Sciatic nerve (tissue), 2 donors: ENCODE measurements around the gene SNTB2. TPM values are rescaled to one million over a fixed set of nuclear protein-coding genes. Genes with fewer than 3 reads are reported as not detected.
A peak's percentile ranks its signal among the peaks of the same experiment; 100 is the strongest.
"Not testable (repeated sequence)": the region's sequence is repeated elsewhere in the genome, so short reads cannot be mapped to it uniquely, and the experiment has no call there.

Experiments used
- ATAC-seq: fragments of 200-7000 bp; cut with Tn5 transposase; one replicate; pipeline ENCODE4 v1.9.1; 2020; ENCODE audit warnings: mild to moderate bottlenecking, moderate library complexity
- DNase-seq: peaks from one replicate; pipeline ENCODE4 v3.0.0-alpha.2; 2020; ENCODE audit warnings: low spot score
- intact Hi-C: fragments of 100-400 bp; cut with DNase I; formaldehyde crosslinking; loops from one replicate; pipeline ENCODE4 v1.14.2; 2022
- total RNA-seq: library from RNA; stranded (reverse); fragmentation: NEBNext Ultra II Directional; extraction: Animal tissue kit (Norgen Biotek cat#: 25700); gene quantifications from one replicate; pipeline ENCODE4 v1.2.1, GENCODE V29; 2021
- donor health status: DM: no; HTN: no; CAD: no.
- donor health status: DM: no; HTN: no; CAD: no.

The SNTB2 gene
- 64.0 TPM for total RNA-seq

DNA sequence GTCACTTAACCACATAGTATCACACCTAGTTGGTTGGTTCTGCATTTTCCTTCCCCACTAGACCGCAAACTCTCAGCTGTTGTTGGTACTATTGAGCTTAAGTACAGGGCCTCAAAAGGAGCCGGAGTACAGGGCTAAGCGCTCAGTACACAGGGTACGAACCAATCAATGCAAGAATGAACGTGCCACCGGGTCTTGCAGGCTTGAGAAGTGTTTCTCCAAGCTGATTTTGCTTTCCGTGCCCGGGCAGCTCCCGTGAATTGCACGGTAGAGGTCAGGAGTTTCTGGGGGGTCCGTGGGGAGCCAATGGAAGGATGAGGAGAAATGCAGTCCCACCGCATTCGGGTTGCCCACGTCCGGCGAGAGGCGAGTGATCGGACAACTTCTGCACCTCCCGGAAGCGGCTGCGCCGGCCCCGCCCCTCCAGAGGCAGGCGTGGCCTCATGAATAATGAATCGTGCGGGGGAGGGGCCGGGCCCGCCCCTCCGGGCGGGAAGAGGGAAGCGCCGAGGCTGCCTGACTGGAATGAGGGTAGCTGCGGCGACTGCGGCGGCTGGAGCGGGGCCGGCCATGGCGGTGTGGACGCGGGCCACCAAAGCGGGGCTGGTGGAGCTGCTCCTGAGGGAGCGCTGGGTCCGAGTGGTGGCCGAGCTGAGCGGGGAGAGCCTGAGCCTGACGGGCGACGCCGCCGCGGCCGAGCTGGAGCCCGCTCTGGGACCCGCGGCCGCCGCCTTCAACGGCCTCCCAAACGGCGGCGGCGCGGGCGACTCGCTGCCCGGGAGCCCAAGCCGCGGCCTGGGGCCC is at the start of gene SNTB2:
Gene SNTB2, plus strand, starts transcription at position 523 of the 804 bp plus-strand sequence. Its CDS starts 3 bp downstream, at position 526.
- ATAC-seq (peak; percentile 98), DNase-seq (peak; percentile 97)
- intact Hi-C loops = no loop called here

DNA sequence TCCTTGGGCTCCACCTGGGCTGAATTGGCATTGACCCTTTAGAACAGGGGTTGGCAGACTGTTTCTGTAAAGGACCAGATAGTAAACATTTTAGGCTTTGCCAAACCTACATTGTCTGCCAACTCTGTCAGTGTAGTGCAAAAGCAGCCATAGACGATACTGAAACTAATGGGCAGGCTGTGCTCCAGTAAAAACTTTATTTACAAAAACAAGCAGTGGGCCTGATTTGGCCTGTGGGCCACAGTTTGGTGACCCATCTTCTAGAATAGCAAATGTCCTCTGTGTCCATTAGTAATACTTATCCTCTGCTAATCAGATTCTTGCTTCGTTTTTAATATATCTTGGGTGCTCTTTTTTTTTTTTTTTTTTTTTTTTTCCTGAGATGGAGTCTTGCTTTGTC is 48.4 kb upstream of the SNTB2 start:
- DNase-seq (no peak), ATAC-seq (no peak)
- intact Hi-C loops = no loop called here

DNA sequence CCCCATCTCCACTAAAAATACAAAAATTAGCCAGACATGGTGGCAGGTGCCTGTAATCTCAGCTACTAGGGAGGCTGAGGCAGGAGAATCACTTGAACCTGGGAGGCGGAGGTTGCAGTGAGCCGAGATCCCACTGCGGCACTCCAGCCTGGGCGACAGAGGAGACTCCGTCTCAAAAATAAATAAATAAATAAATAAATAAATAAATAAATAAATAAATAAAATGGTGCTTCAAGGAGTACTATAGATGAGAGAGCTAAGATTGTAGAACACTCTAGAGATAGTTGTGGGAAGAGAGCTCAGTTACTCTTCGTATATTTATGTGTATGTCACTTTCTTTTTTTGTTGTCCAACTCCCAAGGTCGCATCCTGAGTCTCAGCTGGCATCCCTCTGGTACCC is 47.5 kb upstream of the SNTB2 start:
- intact Hi-C loops, ATAC-seq, DNase-seq: not testable (repeated sequence)

DNA sequence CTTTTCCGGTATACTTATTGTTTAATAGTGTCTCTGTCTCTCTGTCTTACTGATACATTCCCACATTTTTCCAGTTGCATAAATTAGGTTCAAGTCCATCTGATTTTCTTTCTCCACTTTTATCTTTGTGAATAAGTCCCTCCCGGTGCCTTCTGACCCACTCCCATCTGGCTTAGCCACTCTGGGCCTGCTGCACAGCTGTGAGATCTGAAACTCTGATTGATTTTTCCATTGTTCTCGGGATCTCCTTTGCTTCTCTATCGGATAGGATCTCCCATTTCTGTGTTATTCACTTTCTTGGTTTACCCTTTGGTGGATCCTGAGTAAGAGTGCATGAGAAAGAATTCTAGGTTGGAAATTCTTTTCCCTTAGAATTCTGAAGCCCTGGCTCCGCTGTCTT is 46.0 kb upstream of the SNTB2 start:
- intact Hi-C loops = no loop called here
- no peak for ATAC-seq
- DNase-seq = no peak

DNA sequence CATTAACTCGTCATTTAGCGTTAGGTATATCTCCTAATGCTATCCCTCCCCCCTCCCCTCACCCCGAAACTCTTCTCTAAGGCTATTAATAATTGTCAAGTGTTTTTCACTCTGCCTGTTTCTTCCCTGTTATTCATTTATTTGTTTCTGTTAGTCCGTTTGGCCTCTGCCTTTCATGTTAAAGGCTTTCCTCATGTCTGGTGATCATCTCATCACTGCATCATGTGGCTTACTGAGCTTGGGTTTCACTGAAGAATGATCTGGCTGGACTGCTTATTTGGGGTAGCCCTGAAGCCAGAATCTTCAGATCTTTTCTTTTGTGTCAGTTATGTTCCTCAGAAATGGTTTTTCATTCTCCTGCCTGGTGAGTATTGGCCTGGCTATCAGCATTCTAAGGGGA is 45.0 kb upstream of the SNTB2 start:
- intact Hi-C loops = no loop called here
- ATAC-seq (no peak), DNase-seq (no peak)

- DNase-seq (no peak), ATAC-seq (no peak)
- intact Hi-C loops = no loop called here
Observed at GRCh38 chr16:69143116-69143515, 43.8 kb upstream of the SNTB2 start.

GRCh38 chr16:69145658-69146057 is 41.3 kb upstream of the SNTB2 start:
- no peak for DNase-seq
- intact Hi-C loops = no loop called here
- no peak for ATAC-seq

- ATAC-seq, DNase-seq: not testable (repeated sequence)
- intact Hi-C loops = loop anchor here (5.0 kb wide), 1 partner anchor 138 kb away; no protein-coding TSS in a partner anchor
Observed at GRCh38 chr16:69149621-69150020, 37.3 kb upstream of the SNTB2 start.

DNA sequence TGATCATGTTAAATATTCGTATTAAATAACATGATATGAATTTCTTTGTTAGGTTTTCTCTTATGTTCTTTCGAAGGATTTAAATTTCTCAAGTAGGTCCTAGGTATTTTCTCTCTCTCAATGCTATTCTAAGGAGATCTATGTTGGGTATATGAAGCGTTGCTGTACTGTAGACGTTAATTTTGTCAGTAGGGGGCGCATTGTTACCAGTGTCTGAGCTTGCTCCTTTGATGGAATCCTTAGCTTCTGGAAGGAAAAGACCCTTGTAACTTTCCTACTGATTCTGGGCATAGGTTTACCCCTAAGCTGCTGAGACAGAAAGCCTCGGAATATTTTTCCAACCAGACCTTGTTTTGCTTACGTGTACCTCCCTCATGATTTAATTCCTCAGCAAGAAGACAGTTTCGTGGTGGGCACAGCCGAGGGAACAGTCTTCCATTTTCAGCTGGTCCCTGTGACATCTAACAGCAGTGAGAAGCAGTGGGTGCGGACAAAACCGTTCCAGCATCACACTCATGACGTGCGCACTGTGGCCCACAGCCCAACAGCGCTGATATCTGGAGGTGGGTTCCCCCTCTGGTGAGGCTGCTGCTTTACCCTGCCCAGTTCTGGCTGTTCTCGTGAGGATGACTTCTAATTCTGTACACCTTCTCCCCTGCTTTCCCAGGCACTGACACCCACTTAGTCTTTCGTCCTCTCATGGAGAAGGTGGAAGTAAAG is 36.7 kb upstream of the SNTB2 start:
- no peak for DNase-seq
- ATAC-seq = peak; percentile 95
- intact Hi-C loops = loop anchor here (5.0 kb wide), 1 partner anchor 137 kb away; no protein-coding TSS in a partner anchor

GRCh38 chr16:69157196-69157595 is 29.8 kb upstream of the SNTB2 start:
- intact Hi-C loops = no loop called here
- no peak for DNase-seq
- ATAC-seq = no peak

DNA sequence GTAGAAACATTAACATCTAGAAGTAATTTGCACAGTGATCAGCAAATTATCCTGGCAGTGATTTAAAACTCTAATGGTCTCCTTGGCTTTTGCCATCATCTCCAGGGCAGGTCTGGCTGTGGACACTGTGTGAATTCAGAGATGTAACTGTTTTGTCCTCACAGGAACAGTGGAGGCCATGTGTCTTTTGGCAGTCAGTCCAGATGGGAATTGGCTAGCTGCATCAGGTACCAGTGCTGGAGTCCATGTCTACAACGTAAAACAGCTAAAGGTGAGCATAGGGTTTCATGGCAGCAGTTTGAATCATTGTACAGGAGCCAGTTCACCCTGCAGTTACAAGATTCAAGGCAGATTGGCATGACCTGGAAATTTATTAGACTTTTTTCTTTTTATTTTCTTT is 26.8 kb upstream of the SNTB2 start:
- DNase-seq (no peak), ATAC-seq (no peak)
- intact Hi-C loops = no loop called here

GRCh38 chr16:69165584-69165983 is 21.4 kb upstream of the SNTB2 start:
- intact Hi-C loops = no loop called here
- DNase-seq = no peak
- no peak for ATAC-seq

DNA sequence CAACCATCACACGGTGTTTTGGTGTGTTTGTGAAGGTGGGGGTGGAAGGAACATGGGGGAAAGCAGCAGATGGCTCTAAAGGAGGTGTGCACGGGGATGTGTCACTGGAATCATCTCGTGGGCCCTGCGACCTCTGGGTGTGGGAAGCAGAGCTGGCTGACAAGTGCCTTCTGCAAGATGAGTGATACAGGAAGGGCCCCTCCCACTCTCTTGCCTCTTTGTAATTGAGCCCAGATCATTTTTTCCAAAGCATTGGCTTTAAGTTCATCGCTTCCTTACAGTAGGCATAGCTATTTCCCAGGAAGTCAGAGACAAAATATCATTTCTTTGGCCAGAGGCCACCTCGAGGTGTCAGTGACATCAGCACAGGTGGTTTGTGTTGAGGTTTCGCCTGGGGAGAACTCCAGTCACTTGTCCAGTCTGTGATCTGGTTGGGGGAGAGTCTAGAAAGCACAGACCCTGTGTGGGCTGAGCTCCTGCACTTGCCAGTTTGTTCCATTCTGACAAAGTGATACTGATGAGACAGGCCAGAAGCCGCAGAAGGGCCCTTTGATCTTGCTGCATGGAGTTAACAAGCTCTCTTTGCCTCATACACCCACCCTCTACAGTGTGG is 20.6 kb upstream of the SNTB2 start:
- no peak for DNase-seq
- intact Hi-C loops = no loop called here
- ATAC-seq = no peak

- ATAC-seq = no peak
- DNase-seq = no peak
- intact Hi-C loops = no loop called here
Observed at GRCh38 chr16:69166946-69167930, 19.7 kb upstream of the SNTB2 start.

GRCh38 chr16:69169051-69169450 is 17.9 kb upstream of the SNTB2 start:
- intact Hi-C loops = no loop called here

DNA sequence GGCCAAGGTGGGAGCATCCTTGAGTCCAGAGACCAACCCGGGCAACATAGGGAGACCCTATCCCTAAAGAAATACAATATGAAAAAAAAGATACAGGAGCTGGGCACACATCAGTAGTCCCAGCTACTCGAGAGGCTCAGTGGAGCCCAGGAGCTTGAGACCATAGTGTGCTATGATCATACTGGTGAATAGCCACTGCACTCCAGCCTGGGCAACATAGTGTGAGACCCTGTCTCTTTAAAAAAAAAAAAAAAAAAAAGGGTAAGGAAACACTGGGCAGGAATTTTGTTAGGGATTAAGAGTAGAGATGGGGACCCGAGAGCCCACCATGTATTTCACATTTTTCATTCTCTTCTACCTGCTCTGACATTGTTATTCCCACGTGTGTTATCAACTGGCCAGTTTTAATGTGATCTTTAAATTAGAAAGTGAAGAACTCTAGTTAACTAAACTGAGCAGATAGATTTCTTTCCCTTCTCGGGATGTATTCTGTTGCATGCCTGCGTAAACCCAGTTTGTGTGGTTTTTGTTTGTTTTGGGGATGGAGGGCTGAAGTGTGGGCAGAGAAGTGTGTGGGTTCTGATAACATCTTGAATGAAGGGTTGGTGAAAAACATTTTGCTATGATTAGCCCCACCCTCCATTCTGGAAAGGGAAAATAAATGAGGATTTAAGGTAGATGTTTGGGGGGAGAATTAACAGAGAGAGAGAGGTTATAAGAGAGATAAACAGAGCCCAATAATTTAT is 17.2 kb upstream of the SNTB2 start:
- intact Hi-C loops = no loop called here
- ATAC-seq (no peak), DNase-seq (no peak)

More at GRCh38 chr16:69169051-69169450, 17.9 kb upstream of the SNTB2 start:
- DNase-seq (no peak), ATAC-seq (no peak)

DNA sequence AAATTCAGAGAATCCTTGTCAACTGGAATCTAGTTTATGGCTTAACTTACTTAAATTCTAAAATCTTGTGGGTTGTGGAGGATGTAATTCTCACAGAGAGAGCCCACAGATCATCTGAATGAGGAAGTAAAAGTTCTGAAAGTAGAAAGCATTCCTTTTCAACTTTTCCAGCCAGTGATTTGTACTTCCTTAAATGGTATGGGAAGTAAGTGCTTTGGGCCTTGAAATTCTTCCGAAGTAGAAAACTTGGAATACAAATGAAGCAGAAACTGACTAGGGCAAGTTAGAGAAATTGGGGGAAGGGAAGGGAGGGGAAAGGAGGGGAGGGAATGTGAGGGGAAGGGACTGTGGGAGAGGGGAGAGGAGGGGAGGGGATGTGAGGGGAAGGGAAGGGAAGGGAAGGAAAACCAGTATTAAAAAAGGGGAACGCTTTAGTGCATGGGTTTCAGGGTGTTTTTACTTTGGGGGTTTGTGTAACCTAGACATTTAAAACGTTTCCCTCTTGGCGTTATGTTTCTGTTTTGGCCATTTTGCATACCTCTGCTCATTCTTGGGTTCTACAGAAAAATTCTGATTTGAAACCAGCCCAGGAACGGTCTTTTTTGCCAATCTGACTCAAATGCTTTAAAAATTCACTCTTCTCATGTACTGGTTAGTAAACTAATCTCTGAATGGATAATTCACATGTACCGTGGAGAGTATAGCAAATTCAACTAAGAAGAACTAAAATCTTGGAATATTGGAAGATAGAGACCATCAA is 15.5 kb upstream of the SNTB2 start:
- intact Hi-C loops = no loop called here
- ATAC-seq = peak; percentile 33
- DNase-seq = no peak
